Activated CD4-positive, alpha-beta T cell treated with anti-CD3 and anti-CD28 coated beads, Interleukin-2, amount 50 U/mL, for 1 hour (primary cell): ENCODE results near the gene TMEM256.

Experiments
- DNase-seq: peaks from one replicate; pipeline ENCODE4 v3.0.0-alpha.2; 2020

The TMEM256 gene

DNA sequence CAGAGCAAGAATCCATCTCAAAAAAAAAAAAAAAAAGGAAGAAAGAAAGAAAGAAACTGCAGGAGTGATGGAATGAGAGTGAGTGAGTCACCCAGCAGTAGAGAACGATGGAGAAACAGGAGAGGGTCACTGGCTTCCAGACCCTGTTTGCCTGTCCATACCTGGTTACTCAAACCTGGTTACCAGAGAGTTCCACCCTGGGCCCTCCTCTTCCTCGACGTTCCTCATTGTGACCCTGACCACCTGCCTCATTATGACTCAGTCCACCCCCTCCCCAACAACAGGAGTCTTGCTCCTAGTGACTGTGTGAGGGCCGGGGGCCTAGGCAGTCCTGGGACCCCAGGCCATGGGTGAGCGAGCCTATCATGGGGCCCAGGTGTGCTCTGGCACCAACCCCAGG is 24.7 kb upstream of the TMEM256 start, which contains the start of gene SPEM3:
SPEM3 (plus strand) TSS at position 301 of the 400 bp plus-strand sequence; CDS start at position 347, 46 bp downstream.
- DNase-seq: no peak

GRCh38 chr17:7427549-7427948 is 23.7 kb upstream of the TMEM256 start:
- no peak for DNase-seq

- DNase-seq: no peak
Observed at GRCh38 chr17:7426896-7427489, 23.1 kb upstream of the TMEM256 start.

GRCh38 chr17:7426203-7426863 is 22.4 kb upstream of the TMEM256 start:
- DNase-seq: no peak

- no peak for DNase-seq
Observed at GRCh38 chr17:7425756-7426155, 21.9 kb upstream of the TMEM256 start.

GRCh38 chr17:7425316-7425715 is 21.4 kb upstream of the TMEM256 start, which contains the start of gene SPEM2:
Gene SPEM2, plus strand, starts transcription at chr17:7425616. Its CDS starts 73 bp downstream, at chr17:7425689.
- DNase-seq: no peak

DNA sequence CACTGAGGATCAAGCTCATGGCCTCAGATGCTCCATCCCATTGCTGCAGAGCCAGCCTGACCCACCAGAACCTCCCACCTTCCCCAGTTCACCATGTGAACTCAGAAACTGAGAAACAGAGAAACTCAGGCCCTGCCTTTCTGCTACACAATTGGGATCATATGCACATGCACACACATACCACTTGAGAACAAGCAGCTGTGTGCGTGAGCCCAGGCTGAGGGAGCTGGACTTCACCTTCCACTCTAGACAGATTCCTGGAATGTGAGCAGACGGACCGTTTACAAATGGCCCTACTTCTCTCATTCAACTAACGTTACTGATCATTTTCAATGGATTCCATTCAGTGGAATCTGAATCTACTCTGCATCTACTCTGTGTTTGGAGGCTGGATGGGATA is 19.8 kb upstream of the TMEM256 start:
- no peak for DNase-seq

GRCh38 chr17:7421186-7421585 is 17.3 kb upstream of the TMEM256 start:
- no peak for DNase-seq

DNA sequence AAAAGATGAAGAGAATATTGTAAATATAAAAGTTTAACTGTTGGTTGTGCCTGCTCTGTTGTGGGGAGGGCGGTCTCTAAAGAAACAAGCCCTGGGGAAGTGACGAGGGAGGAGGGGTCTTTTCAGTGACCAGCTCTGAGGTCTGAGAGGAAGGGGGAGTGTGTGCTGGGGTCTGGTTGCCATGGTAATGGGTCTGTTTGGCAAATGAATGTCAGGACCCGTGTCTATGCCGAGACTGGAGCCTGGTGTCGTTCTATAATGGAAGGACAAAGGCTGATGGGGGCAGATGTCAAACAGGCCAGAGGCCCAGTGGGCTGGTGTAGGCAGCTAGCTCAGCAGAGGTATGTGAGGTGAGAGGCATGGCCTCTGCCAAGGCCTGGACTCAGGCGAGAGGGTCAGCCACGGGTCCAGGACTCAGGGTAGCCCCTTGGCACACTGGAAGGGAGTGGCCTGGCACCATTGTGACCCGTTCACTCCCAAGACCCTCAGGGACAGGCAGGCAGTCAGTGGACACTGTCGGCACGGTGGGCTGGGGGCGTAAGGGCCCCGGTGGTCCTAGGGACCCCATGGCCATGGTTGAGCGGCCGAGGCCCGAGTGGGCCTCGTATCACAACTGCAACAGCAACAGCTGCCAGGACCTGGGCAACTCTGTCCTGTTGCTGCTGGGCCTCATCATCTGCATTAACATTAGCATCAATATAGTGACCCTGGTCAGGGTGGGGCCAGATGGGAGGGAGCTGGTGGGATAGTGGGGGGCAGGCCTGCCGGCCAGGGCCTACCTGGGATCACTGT is 16.1 kb upstream of the TMEM256 start, which contains the start of gene SPEM1:
SPEM1 (plus strand) TSS at position 506 of the 792 bp plus-strand sequence; CDS start at position 567, 61 bp downstream.
- DNase-seq: no peak

DNA sequence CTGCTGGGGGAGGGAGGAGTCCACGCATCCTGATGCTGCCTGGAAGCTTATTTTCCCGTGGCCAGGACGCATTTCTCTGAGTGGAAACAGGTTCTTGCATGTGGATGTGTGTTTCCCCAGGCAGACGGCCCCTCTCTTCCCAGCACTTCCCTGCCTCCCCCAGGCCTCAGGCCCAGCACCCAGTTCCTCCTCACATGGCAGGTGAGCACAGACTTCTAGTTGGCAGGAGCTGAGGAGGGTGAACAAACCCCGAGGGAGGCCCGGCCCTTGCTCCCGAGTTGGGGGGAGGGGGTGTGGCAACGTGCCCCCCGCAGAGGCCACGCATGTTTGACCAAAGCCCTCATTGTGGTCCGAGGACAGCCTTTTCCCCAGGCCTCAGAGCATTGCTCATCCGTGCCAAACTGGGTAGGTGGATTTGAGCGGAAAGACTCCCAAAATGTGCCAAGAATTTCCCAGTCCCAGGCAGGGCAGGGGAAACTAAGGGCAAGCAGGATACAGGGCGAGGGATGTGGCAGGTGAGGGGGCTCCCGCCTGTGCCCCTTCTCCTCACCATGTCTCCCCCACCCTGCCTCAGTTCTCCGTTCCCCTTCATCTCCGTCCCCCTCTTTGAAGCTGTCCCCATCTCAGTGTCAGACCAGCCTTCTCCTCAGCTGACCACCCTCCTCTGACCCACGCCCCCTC is 14.7 kb upstream of the TMEM256 start:
- no peak for DNase-seq

DNA sequence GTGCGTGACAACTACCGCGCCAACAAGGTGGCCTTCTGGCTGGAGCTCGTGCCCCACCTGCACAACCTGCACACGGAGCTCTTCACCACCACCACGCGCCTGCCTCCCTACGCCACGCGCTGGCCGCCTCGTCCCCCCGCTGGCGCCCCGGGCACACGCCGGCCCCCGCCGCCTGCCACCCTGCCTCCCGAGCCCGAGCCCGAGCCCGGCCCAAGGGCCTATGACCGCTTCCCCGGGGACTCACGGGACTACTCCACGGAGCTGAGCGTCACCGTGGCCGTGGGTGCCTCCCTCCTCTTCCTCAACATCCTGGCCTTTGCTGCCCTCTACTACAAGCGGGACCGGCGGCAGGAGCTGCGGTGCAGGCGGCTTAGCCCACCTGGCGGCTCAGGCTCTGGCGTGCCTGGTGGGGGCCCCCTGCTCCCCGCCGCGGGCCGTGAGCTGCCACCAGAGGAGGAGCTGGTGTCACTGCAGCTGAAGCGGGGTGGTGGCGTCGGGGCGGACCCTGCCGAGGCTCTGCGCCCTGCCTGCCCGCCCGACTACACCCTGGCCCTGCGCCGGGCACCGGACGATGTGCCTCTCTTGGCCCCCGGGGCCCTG is 13.3 kb upstream of the TMEM256 start:
- DNase-seq: no peak

DNA sequence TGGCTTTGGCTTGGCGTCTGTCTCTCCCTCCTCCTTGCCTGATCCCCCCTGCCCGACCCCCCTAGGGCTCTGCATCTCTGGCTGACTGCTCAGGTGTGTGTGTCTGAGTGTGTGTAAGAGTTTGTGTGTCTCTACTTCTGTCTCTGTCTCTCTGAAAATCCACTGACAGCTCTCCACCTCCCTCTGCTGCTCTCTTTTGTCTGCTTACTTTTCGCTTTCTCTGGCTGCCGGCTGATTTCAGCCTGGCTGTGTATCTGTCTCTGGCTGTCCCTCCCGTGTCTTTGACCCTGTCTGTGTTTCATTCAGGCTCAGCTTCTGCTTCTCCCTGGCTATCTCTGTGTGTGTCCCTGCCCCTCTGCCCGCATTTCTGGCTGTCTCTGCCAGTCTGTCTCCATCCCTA is 12.4 kb upstream of the TMEM256 start:
- DNase-seq: no peak

DNA sequence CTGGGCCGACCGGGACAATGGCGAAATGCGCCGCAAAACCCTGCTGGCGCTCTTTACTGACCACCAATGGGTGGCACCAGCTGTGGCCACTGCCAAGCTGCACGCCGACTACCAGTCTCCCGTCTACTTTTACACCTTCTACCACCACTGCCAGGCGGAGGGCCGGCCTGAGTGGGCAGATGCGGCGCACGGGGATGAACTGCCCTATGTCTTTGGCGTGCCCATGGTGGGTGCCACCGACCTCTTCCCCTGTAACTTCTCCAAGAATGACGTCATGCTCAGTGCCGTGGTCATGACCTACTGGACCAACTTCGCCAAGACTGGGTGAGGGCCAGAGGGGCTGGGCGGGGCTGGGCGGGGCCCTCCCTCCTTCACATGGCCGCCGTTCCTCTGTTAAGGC is 11.9 kb upstream of the TMEM256 start:
- DNase-seq: no peak

DNA sequence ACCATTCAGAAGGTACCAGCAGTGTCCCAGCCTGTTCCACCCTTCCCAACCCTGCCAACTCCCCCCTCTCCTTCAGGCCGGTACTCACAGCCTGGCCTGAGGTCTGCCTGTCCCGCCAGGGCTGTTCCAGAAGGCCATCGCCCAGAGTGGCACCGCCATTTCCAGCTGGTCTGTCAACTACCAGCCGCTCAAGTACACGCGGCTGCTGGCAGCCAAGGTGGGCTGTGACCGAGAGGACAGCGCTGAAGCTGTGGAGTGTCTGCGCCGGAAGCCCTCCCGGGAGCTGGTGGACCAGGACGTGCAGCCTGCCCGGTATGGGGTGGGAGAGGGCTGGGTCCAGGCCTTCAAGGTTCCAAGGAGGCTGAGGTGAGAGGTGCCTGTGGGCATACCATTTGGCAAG is 10.9 kb upstream of the TMEM256 start:
- no peak for DNase-seq

DNA sequence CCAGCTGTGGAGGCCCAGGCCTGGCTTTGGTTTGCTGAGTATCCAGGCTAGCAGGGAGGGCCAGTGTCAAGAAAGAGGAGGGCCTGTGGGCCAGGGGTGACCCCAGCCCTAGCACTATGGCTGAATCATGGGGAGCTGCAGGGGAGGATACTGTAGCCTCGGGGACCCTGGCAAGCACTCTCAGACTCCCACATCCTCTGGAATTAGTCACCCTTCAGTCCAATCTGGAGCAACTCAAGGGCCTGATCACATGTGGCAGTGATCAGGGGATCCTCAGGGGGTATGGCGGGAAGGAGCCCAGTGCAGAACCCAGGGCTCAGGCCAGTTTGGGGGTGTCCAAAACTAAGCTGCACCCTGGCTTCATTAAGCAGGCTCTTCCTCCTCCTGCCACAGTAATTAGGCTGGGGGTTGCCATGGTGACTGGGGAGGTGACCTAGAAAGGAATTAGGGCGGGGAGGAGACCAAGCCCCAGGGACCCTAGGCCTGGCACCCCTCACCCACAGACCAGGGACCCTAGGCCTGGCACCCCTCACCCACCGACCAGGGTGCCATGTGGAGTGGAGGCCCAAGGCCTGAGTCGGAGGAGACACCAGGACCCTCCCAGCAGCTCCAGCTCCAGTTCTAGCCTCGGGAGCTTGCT is 9.6 kb upstream of the TMEM256 start:
- no peak for DNase-seq

- DNase-seq: no peak
Observed at GRCh38 chr17:7411427-7411750, 7.5 kb upstream of the TMEM256 start.

DNA sequence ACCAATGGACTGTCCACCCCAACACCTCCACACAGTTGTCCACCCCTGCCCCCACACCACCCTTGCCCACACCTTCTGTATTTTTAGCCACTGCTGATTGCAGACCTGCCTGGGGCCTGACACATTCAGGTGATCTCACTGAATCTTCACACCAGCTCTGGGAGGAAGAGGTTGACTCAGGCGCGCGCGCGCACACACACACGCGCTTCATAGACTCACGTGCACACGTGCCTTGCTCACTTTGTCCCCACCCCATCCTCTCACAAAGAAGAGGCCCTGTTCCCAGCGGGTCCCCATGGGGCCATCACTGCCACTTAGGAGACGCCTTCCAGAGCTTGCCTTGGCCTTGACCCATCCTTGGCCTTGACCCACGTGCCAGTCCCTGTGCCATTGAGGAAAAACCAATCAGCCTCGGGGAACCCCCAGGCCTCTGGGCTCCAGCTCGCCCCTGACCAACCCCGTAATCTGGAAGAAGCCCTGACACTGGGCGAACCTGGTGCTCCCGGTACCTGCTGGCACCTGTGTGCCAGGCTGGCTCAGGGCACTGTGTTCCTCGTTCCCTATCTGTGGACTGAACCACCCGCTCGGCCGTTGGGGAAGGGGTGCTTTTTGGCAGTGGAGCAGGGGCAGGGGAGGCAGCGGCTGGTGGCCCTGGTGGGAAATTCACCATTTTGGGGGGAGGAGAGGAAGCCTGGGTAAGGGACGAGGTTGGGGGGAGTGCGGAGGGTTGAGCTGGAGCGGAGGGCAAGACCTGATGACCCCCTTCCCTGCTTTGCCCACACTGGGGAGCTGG is 6.9 kb upstream of the TMEM256 start:
- no peak for DNase-seq

DNA sequence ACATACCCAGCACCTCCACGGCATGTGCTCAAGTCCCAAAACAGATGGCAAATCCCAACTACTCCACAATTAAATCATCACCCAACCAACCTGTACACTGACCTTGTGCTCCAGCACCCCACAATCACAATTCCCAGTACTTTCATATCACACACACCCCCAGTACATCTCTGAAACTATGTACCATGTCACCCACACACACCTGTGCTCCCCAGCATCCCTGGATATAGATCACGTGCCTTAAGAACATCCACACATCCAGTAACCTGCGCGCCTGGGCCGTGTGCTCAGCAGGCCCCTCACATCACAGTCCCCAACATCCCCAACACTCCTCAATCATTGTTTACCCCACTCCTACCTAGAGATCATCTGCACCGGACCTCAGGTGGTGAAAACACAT is 5.8 kb upstream of the TMEM256 start:
- no peak for DNase-seq

DNA sequence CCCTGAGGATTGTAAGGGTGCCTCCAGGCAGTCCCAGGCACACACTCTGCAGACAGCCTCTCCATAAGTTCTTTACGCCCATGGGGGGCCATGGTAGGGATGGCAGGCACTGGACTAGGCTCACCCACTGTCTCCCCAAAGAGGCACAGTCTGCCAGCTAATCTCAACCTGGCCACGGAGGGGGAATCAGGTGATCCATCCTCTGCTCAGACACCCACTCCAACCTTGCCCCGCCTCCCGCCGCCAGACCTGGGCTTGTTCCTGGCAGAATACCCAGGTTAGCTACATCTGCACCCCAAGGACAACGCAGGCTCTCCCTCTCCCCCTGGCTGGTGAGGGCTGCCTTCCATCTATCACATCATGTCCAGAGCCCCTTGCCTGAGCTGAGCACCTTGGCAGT is 5.0 kb upstream of the TMEM256 start:
- no peak for DNase-seq

DNA sequence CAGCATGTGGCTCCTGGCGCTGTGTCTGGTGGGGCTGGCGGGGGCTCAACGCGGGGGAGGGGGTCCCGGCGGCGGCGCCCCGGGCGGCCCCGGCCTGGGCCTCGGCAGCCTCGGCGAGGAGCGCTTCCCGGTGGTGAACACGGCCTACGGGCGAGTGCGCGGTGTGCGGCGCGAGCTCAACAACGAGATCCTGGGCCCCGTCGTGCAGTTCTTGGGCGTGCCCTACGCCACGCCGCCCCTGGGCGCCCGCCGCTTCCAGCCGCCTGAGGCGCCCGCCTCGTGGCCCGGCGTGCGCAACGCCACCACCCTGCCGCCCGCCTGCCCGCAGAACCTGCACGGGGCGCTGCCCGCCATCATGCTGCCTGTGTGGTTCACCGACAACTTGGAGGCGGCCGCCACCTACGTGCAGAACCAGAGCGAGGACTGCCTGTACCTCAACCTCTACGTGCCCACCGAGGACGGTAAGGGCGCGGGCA is 4.4 kb upstream of the TMEM256 start:
- DNase-seq: peak; percentile 35

DNA sequence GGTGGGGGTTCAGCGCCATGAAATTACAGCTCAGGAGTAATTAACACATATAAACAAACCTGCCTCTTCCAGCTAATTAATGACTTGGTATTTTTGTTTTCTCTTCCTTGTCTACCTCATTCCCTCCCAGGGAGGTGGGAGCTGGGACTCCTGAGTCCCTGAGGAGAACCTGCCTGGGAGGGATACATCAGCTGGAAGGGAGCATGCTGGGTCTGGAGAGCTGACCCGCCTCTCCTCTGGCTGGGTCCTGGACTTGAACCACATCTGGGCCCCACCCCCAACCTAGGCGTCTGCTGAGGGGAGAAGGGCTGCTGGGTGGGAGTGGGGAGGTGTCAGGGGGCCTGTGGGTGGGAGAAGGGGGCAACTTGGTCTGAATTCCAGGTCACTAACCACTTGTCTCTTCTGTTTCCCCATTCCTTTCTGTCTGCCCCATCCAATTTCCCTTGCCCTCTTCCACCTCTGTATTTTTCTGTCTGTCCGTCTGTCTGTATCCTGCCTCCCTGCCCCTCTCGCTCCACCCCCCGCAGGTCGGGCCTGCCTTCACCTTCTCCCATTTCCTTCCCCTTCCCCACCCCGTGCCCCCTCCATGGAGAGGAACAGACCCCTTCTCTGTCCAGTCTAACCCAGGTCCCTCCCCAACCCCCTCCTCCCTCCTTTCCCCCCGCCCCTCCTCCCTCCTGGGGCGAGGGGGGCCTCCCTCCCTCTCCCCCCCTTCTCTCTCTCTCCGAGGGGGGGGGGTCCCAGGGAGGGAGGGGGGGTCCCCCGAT is 3.8 kb upstream of the TMEM256 start, which contains the start of gene NLGN2:
NLGN2 (plus strand) TSS at position 361 of the 767 bp plus-strand sequence. CDS start 411 bp downstream, outside the sequence.
- no peak for DNase-seq
